ENCODE data around the gene KCTD21.
"Not testable (repeated sequence)": the region's sequence is repeated elsewhere in the genome, so short reads cannot be mapped to it uniquely, and the experiment has no call there.

KCTD21 gene

GRCh38 chr11:78181185-78181584 lies 7.2 kb downstream of the KCTD21 start:
- TF ChIP-seq TAF1 (IDR thresholded peaks at IDR 0.05; ENCODE audit: borderline replicate concordance, low read depth, low read length) (no peak), POLR2AphosphoS5 (IDR thresholded peaks at IDR 0.05; ENCODE audit: low read depth, low read length) (no peak), POLR2A (IDR thresholded peaks at IDR 0.05; ENCODE audit: low read depth, low read length) (no peak)
- DNase-seq (ENCODE audit: insufficient read length) (no peak), FAIRE-seq (no peak)

- DNase-seq (ENCODE audit: insufficient read length), result no peak
- TF ChIP-seq POLR2AphosphoS5 (IDR thresholded peaks at IDR 0.05; ENCODE audit: low read depth, low read length), result no peak
- TF ChIP-seq POLR2A (IDR thresholded peaks at IDR 0.05; ENCODE audit: low read depth, low read length), result no peak
- TF ChIP-seq TAF1 (IDR thresholded peaks at IDR 0.05; ENCODE audit: borderline replicate concordance, low read depth, low read length), result no peak
- no peak for FAIRE-seq
Measured at GRCh38 chr11:78180751-78181150, 7.7 kb downstream of the KCTD21 start.

- DNase-seq (ENCODE audit: insufficient read length), result no peak
- TF ChIP-seq POLR2AphosphoS5 (IDR thresholded peaks at IDR 0.05; ENCODE audit: low read depth, low read length) (no peak), POLR2A (IDR thresholded peaks at IDR 0.05; ENCODE audit: low read depth, low read length) (no peak), TAF1 (IDR thresholded peaks at IDR 0.05; ENCODE audit: borderline replicate concordance, low read depth, low read length) (no peak)
- peak; percentile 36 for FAIRE-seq
Measured at GRCh38 chr11:78179459-78180071, 8.9 kb downstream of the KCTD21 start.

- FAIRE-seq (no peak), DNase-seq (ENCODE audit: insufficient read length) (no peak)
- TF ChIP-seq POLR2A (IDR thresholded peaks at IDR 0.05; ENCODE audit: low read depth, low read length), result no peak
- TF ChIP-seq POLR2AphosphoS5 (IDR thresholded peaks at IDR 0.05; ENCODE audit: low read depth, low read length), result no peak
- TF ChIP-seq TAF1 (IDR thresholded peaks at IDR 0.05; ENCODE audit: borderline replicate concordance, low read depth, low read length), result no peak
Measured at GRCh38 chr11:78177216-78177615, 11.2 kb downstream of the KCTD21 start.

GRCh38 chr11:78176605-78177141 lies 11.8 kb downstream of the KCTD21 start:
- no peak for FAIRE-seq
- TF ChIP-seq TAF1 (IDR thresholded peaks at IDR 0.05; ENCODE audit: borderline replicate concordance, low read depth, low read length) (no peak), POLR2A (IDR thresholded peaks at IDR 0.05; ENCODE audit: low read depth, low read length) (no peak), POLR2AphosphoS5 (IDR thresholded peaks at IDR 0.05; ENCODE audit: low read depth, low read length) (no peak)
- no peak for DNase-seq (ENCODE audit: insufficient read length)

GRCh38 chr11:78175862-78176261 lies 12.6 kb downstream of the KCTD21 start:
- DNase-seq (ENCODE audit: insufficient read length); FAIRE-seq: not testable (repeated sequence)

- no peak for DNase-seq (ENCODE audit: insufficient read length)
- no peak for FAIRE-seq
- TF ChIP-seq POLR2A (IDR thresholded peaks at IDR 0.05; ENCODE audit: low read depth, low read length) (no peak), POLR2AphosphoS5 (IDR thresholded peaks at IDR 0.05; ENCODE audit: low read depth, low read length) (no peak), TAF1 (IDR thresholded peaks at IDR 0.05; ENCODE audit: borderline replicate concordance, low read depth, low read length) (no peak)
Measured at GRCh38 chr11:78171951-78172350, 16.5 kb downstream of the KCTD21 start.

- DNase-seq (ENCODE audit: insufficient read length) (no peak), FAIRE-seq (no peak)
- no peak for TF ChIP-seq POLR2A (IDR thresholded peaks at IDR 0.05; ENCODE audit: low read depth, low read length)
- no peak for TF ChIP-seq POLR2AphosphoS5 (IDR thresholded peaks at IDR 0.05; ENCODE audit: low read depth, low read length)
- TF ChIP-seq TAF1 (IDR thresholded peaks at IDR 0.05; ENCODE audit: borderline replicate concordance, low read depth, low read length), result no peak
Measured at GRCh38 chr11:78170874-78171549, 17.4 kb downstream of the KCTD21 start.

GRCh38 chr11:78170413-78170812 lies 18.0 kb downstream of the KCTD21 start:
- FAIRE-seq, result no peak
- TF ChIP-seq TAF1 (IDR thresholded peaks at IDR 0.05; ENCODE audit: borderline replicate concordance, low read depth, low read length), result no peak
- no peak for TF ChIP-seq POLR2AphosphoS5 (IDR thresholded peaks at IDR 0.05; ENCODE audit: low read depth, low read length)
- TF ChIP-seq POLR2A (IDR thresholded peaks at IDR 0.05; ENCODE audit: low read depth, low read length), result no peak
- DNase-seq (ENCODE audit: insufficient read length), result no peak

GRCh38 chr11:78168539-78169477 lies 19.6 kb downstream of the KCTD21 start:
- TF ChIP-seq POLR2AphosphoS5 (IDR thresholded peaks at IDR 0.05; ENCODE audit: low read depth, low read length), result no peak
- no peak for TF ChIP-seq POLR2A (IDR thresholded peaks at IDR 0.05; ENCODE audit: low read depth, low read length)
- TF ChIP-seq TAF1 (IDR thresholded peaks at IDR 0.05; ENCODE audit: borderline replicate concordance, low read depth, low read length), result no peak
- no peak for DNase-seq (ENCODE audit: insufficient read length)
- no peak for FAIRE-seq

- TF ChIP-seq POLR2AphosphoS5 (IDR thresholded peaks at IDR 0.05; ENCODE audit: low read depth, low read length), result no peak
- no peak for TF ChIP-seq POLR2A (IDR thresholded peaks at IDR 0.05; ENCODE audit: low read depth, low read length)
- TF ChIP-seq TAF1 (IDR thresholded peaks at IDR 0.05; ENCODE audit: borderline replicate concordance, low read depth, low read length), result no peak
- no peak for FAIRE-seq
- no peak for DNase-seq (ENCODE audit: insufficient read length)
Measured at GRCh38 chr11:78166855-78167469, 21.5 kb downstream of the KCTD21 start.
